Loucy (cell line): ENCODE measurements around the gene MORC3.

Experiments
- H2AFZ ChIP-seq: fragments of 200-600 bp; sonication (generic); 2 replicates; pipeline ENCODE4 v1.6.0; 2016; ENCODE audit warnings: antibody characterized with exemption, mild to moderate bottlenecking, low read length, moderate library complexity
- H3F3A ChIP-seq: fragments of 200-600 bp; 2 replicates; pipeline ENCODE4 v1.6.0; 2016; ENCODE audit warnings: antibody characterized with exemption, low read depth, mild to moderate bottlenecking
- H3K27me3 ChIP-seq: fragments of 200-600 bp; sonication (generic); 2 replicates; pipeline ENCODE4 v1.6.1; 2014; ENCODE audit warnings: low read length, mild to moderate bottlenecking; ENCODE audit not compliant: insufficient read depth, poor library complexity, severe bottlenecking
- H3K36me3 ChIP-seq: fragments of 200-600 bp; sonication (generic); 2 replicates; pipeline ENCODE4 v1.6.1; 2016; ENCODE audit warnings: low read length; ENCODE audit not compliant: insufficient read depth
- H3K4me1 ChIP-seq: fragments of 200-600 bp; sonication (generic); 2 replicates; pipeline ENCODE4 v1.5.1; 2014; ENCODE audit warnings: low read length, mild to moderate bottlenecking; ENCODE audit not compliant: insufficient read depth, poor library complexity, severe bottlenecking
- H3K4me2 ChIP-seq: fragments of 200-600 bp; sonication (generic); 2 replicates; pipeline ENCODE4 v1.6.0; 2014; ENCODE audit warnings: antibody characterized with exemption, low read length, low read depth, mild to moderate bottlenecking; ENCODE audit not compliant: poor library complexity, severe bottlenecking
- H3K4me3 ChIP-seq: fragments of 200-600 bp; sonication (generic); 2 replicates; pipeline ENCODE4 v1.5.1; 2014; ENCODE audit warnings: low read length, mild to moderate bottlenecking, mixed read lengths; ENCODE audit not compliant: poor library complexity, severe bottlenecking
- H3K79me2 ChIP-seq: fragments of 200-600 bp; sonication (generic); 2 replicates; pipeline ENCODE4 v1.6.1; 2014; ENCODE audit warnings: low read length; ENCODE audit not compliant: insufficient read depth
- H3K9ac ChIP-seq: fragments of 200-600 bp; sonication (generic); 2 replicates; pipeline ENCODE4 v1.6.0; 2014; ENCODE audit warnings: mild to moderate bottlenecking, low read depth, low read length, moderate library complexity; ENCODE audit not compliant: poor library complexity, severe bottlenecking
- H3K9me2 ChIP-seq: fragments of 200-600 bp; sonication (generic); replicated peaks from 2 replicates; pipeline ENCODE4 v1.6.1; 2016; ENCODE audit warnings: low read depth, low read length, mixed read lengths
- H3K9me3 ChIP-seq: fragments of 200-600 bp; sonication (generic); 2 replicates; pipeline ENCODE4 v1.6.1; 2014; ENCODE audit warnings: mild to moderate bottlenecking, antibody characterized with exemption, low read length, low read depth; ENCODE audit not compliant: insufficient read depth
- H4K20me1 ChIP-seq: fragments of 200-600 bp; sonication (generic); 2 replicates; pipeline ENCODE4 v1.6.0; 2014; ENCODE audit warnings: antibody characterized with exemption, low read length, mild to moderate bottlenecking; ENCODE audit not compliant: insufficient read depth, poor library complexity, severe bottlenecking
- CTCF ChIP-seq: fragments of 200-600 bp; sonication (generic); conservative IDR thresholded peaks from 2 replicates; pipeline ENCODE4 v1.5.1; 2014; ENCODE audit warnings: mild to moderate bottlenecking, antibody characterized with exemption, low read length
- EZH2phosphoT487 ChIP-seq: fragments of 200-600 bp; IDR thresholded peaks from 2 replicates; pipeline ENCODE4 v1.6.1; 2018; ENCODE audit warnings: antibody characterized with exemption, mild to moderate bottlenecking, moderate library complexity, borderline replicate concordance

MORC3 gene

GRCh38 chr21:36323032-36323431 is 3.0 kb downstream of the MORC3 start:
- Histone ChIP-seq H3K9ac (peak overlapping the region; percentile 82), H3F3A (peaks cover 9% of the 10 kb centered on the region; the same call in 1 of the 2 replicates)

GRCh38 chr21:36325373-36326010 is 5.5 kb downstream of the MORC3 start:
- H3K4me1 ChIP-seq, result peaks cover 49% of the 10 kb centered on the region
- no peak for TF ChIP-seq EZH2phosphoT487
- TF ChIP-seq CTCF, result no peak
- no peaks in the 10 kb centered on the region; the same call in 1 of the 2 replicates for H3K36me3 ChIP-seq
- H3K4me2 ChIP-seq, result peak overlapping the region; percentile 34
- peak overlapping the region; percentile 10 for H3K4me3 ChIP-seq
- H3K27me3 ChIP-seq, result no peaks in the 10 kb centered on the region
- H3K79me2 ChIP-seq, result peaks cover 100% of the 10 kb centered on the region
- H3K9me3 ChIP-seq, result no peaks in the 10 kb centered on the region
- H3F3A ChIP-seq, result peaks cover 11% of the 10 kb centered on the region; the same call in 1 of the 2 replicates
- H4K20me1 ChIP-seq, result peaks cover 45% of the 10 kb centered on the region
- no peak overlapping the region for H3K9ac ChIP-seq
- no peaks in the 10 kb centered on the region for H3K9me2 ChIP-seq
- no peak overlapping the region for H2AFZ ChIP-seq

More at GRCh38 chr21:36323032-36323431, 3.0 kb downstream of the MORC3 start:
- Histone ChIP-seq H3K79me2 (peaks cover 77% of the 10 kb centered on the region), H3K27me3 (no peaks in the 10 kb centered on the region), H3K4me3 (peak overlapping the region; percentile 89), H4K20me1 (peaks cover 30% of the 10 kb centered on the region), H3K4me1 (peaks cover 34% of the 10 kb centered on the region), H3K9me2 (no peaks in the 10 kb centered on the region), H3K9me3 (no peaks in the 10 kb centered on the region), H2AFZ (no peak overlapping the region), H3K4me2 (peak overlapping the region; percentile 84), H3K36me3 (no peaks in the 10 kb centered on the region; the same call in 1 of the 2 replicates)
- TF ChIP-seq EZH2phosphoT487, result no peak
- no peak for TF ChIP-seq CTCF

- peaks cover 95% of the 10 kb centered on the region for H3K79me2 ChIP-seq
- H4K20me1 ChIP-seq, result peaks cover 32% of the 10 kb centered on the region
- H3K4me1 ChIP-seq, result peaks cover 22% of the 10 kb centered on the region
- H3K9me3 ChIP-seq, result no peaks in the 10 kb centered on the region
- peak overlapping the region; percentile 3 for H3K4me2 ChIP-seq
- H3K4me3 ChIP-seq, result no peak overlapping the region
- peaks cover 6% of the 10 kb centered on the region; the same call in 1 of the 2 replicates for H3F3A ChIP-seq
- TF ChIP-seq EZH2phosphoT487 (no peak), CTCF (peak; percentile 84)
- H3K27me3 ChIP-seq, result no peaks in the 10 kb centered on the region
- H2AFZ ChIP-seq, result no peak overlapping the region
- peaks cover 9% of the 10 kb centered on the region; the same call in 1 of the 2 replicates for H3K36me3 ChIP-seq
- H3K9me2 ChIP-seq, result no peaks in the 10 kb centered on the region
- H3K9ac ChIP-seq, result peak overlapping the region; percentile 4
These were observed 10.9 kb downstream of the MORC3 start for GRCh38 chr21:36330904-36331303.
